ENCODE measurements around the gene CTDSPL.

The CTDSPL gene

GRCh38 chr3:37995652-37996641, 134.3 kb downstream of the CTDSPL start:
- no peak overlapping the region for H3K9ac ChIP-seq (ENCODE audit: low read depth, low read length)
- no peak overlapping the region for H3K27ac ChIP-seq (ENCODE audit: low read length)
- H3K4me1 ChIP-seq (ENCODE audit: insufficient read depth, low read length) = peaks cover 6% of the 10 kb centered on the region; the same call in 1 of the 2 replicates
- no peaks in the 10 kb centered on the region; the same call in 1 of the 2 replicates for H3K36me3 ChIP-seq (ENCODE audit: insufficient read depth, low read depth, low read length)
- peaks cover 23% of the 10 kb centered on the region for H3K27me3 ChIP-seq (ENCODE audit: insufficient read depth, low read length)
- H3K9me3 ChIP-seq (ENCODE audit: insufficient read depth, low read depth, low read length) = no peaks in the 10 kb centered on the region
- H3K4me3 ChIP-seq (ENCODE audit: low read length) = no peak overlapping the region

GRCh38 chr3:37996785-37997301, 135.2 kb downstream of the CTDSPL start:
- no peaks in the 10 kb centered on the region for H3K9me3 ChIP-seq (ENCODE audit: insufficient read depth, low read depth, low read length)
- peaks cover 20% of the 10 kb centered on the region for H3K27me3 ChIP-seq (ENCODE audit: insufficient read depth, low read length)
- no peak overlapping the region for H3K4me3 ChIP-seq (ENCODE audit: low read length)
- H3K4me1 ChIP-seq (ENCODE audit: insufficient read depth, low read length) = peaks cover 4% of the 10 kb centered on the region; the same call in 1 of the 2 replicates
- no peak overlapping the region for H3K9ac ChIP-seq (ENCODE audit: low read depth, low read length)
- H3K36me3 ChIP-seq (ENCODE audit: insufficient read depth, low read depth, low read length) = no peaks in the 10 kb centered on the region; the same call in 1 of the 2 replicates
- no peak overlapping the region for H3K27ac ChIP-seq (ENCODE audit: low read length)

GRCh38 chr3:37997342-37997741, 135.7 kb downstream of the CTDSPL start:
- no peak overlapping the region for H3K27ac ChIP-seq (ENCODE audit: low read length)
- peaks cover 4% of the 10 kb centered on the region; the same call in 1 of the 2 replicates for H3K4me1 ChIP-seq (ENCODE audit: insufficient read depth, low read length)
- H3K9ac ChIP-seq (ENCODE audit: low read depth, low read length) = no peak overlapping the region
- H3K4me3 ChIP-seq (ENCODE audit: low read length) = no peak overlapping the region
- H3K9me3 ChIP-seq (ENCODE audit: insufficient read depth, low read depth, low read length) = no peaks in the 10 kb centered on the region
- H3K27me3 ChIP-seq (ENCODE audit: insufficient read depth, low read length) = peaks cover 15% of the 10 kb centered on the region
- no peaks in the 10 kb centered on the region; the same call in none of the 2 replicates for H3K36me3 ChIP-seq (ENCODE audit: insufficient read depth, low read depth, low read length)

- Histone ChIP-seq H3K9me3 (ENCODE audit: insufficient read depth, low read depth, low read length) (no peaks in the 10 kb centered on the region), H3K9ac (ENCODE audit: low read depth, low read length) (no peak overlapping the region), H3K4me3 (ENCODE audit: low read length) (no peak overlapping the region), H3K4me1 (ENCODE audit: insufficient read depth, low read length) (peaks cover 4% of the 10 kb centered on the region; the same call in 1 of the 2 replicates), H3K27me3 (ENCODE audit: insufficient read depth, low read length) (peaks cover 15% of the 10 kb centered on the region), H3K36me3 (ENCODE audit: insufficient read depth, low read depth, low read length) (no peaks in the 10 kb centered on the region; the same call in none of the 2 replicates), H3K27ac (ENCODE audit: low read length) (no peak overlapping the region)
Observed at GRCh38 chr3:37997791-37998370, 136.2 kb downstream of the CTDSPL start.

- H3K4me1 ChIP-seq (ENCODE audit: insufficient read depth, low read length) = peaks cover 6% of the 10 kb centered on the region; the same call in 1 of the 2 replicates
- no peaks in the 10 kb centered on the region; the same call in none of the 2 replicates for H3K36me3 ChIP-seq (ENCODE audit: insufficient read depth, low read depth, low read length)
- H3K4me3 ChIP-seq (ENCODE audit: low read length) = no peak overlapping the region
- no peak overlapping the region for H3K9ac ChIP-seq (ENCODE audit: low read depth, low read length)
- no peaks in the 10 kb centered on the region for H3K9me3 ChIP-seq (ENCODE audit: insufficient read depth, low read depth, low read length)
- H3K27ac ChIP-seq (ENCODE audit: low read length) = no peak overlapping the region
- peaks cover 15% of the 10 kb centered on the region for H3K27me3 ChIP-seq (ENCODE audit: insufficient read depth, low read length)
Observed at GRCh38 chr3:37999836-38000235, 138.2 kb downstream of the CTDSPL start.

GRCh38 chr3:38000242-38000916, 138.7 kb downstream of the CTDSPL start:
- H3K27ac ChIP-seq (ENCODE audit: low read length) = no peak overlapping the region
- no peak overlapping the region for H3K4me3 ChIP-seq (ENCODE audit: low read length)
- no peaks in the 10 kb centered on the region for H3K9me3 ChIP-seq (ENCODE audit: insufficient read depth, low read depth, low read length)
- peaks cover 15% of the 10 kb centered on the region for H3K27me3 ChIP-seq (ENCODE audit: insufficient read depth, low read length)
- no peak overlapping the region for H3K9ac ChIP-seq (ENCODE audit: low read depth, low read length)
- no peaks in the 10 kb centered on the region; the same call in none of the 2 replicates for H3K36me3 ChIP-seq (ENCODE audit: insufficient read depth, low read depth, low read length)
- peaks cover 6% of the 10 kb centered on the region; the same call in 1 of the 2 replicates for H3K4me1 ChIP-seq (ENCODE audit: insufficient read depth, low read length)

- peaks cover 6% of the 10 kb centered on the region; the same call in 1 of the 2 replicates for H3K4me1 ChIP-seq (ENCODE audit: insufficient read depth, low read length)
- no peak overlapping the region for H3K4me3 ChIP-seq (ENCODE audit: low read length)
- H3K36me3 ChIP-seq (ENCODE audit: insufficient read depth, low read depth, low read length) = no peaks in the 10 kb centered on the region; the same call in none of the 2 replicates
- no peak overlapping the region for H3K27ac ChIP-seq (ENCODE audit: low read length)
- H3K9ac ChIP-seq (ENCODE audit: low read depth, low read length) = no peak overlapping the region
- H3K9me3 ChIP-seq (ENCODE audit: insufficient read depth, low read depth, low read length) = no peaks in the 10 kb centered on the region
- peaks cover 15% of the 10 kb centered on the region for H3K27me3 ChIP-seq (ENCODE audit: insufficient read depth, low read length)
Observed at GRCh38 chr3:38000965-38001455, 139.3 kb downstream of the CTDSPL start.

- no peak overlapping the region for H3K9ac ChIP-seq (ENCODE audit: low read depth, low read length)
- H3K9me3 ChIP-seq (ENCODE audit: insufficient read depth, low read depth, low read length) = no peaks in the 10 kb centered on the region
- H3K27ac ChIP-seq (ENCODE audit: low read length) = no peak overlapping the region
- peaks cover 6% of the 10 kb centered on the region; the same call in 1 of the 2 replicates for H3K4me1 ChIP-seq (ENCODE audit: insufficient read depth, low read length)
- no peak overlapping the region for H3K4me3 ChIP-seq (ENCODE audit: low read length)
- H3K27me3 ChIP-seq (ENCODE audit: insufficient read depth, low read length) = peaks cover 15% of the 10 kb centered on the region
- no peaks in the 10 kb centered on the region; the same call in none of the 2 replicates for H3K36me3 ChIP-seq (ENCODE audit: insufficient read depth, low read depth, low read length)
Observed at GRCh38 chr3:38001456-38002081, 139.9 kb downstream of the CTDSPL start.

- Histone ChIP-seq H3K36me3 (ENCODE audit: insufficient read depth, low read depth, low read length) (no peaks in the 10 kb centered on the region; the same call in none of the 2 replicates), H3K9me3 (ENCODE audit: insufficient read depth, low read depth, low read length) (no peaks in the 10 kb centered on the region), H3K27ac (ENCODE audit: low read length) (no peak overlapping the region), H3K27me3 (ENCODE audit: insufficient read depth, low read length) (peaks cover 13% of the 10 kb centered on the region), H3K4me1 (ENCODE audit: insufficient read depth, low read length) (peaks cover 6% of the 10 kb centered on the region; the same call in 1 of the 2 replicates), H3K9ac (ENCODE audit: low read depth, low read length) (no peak overlapping the region), H3K4me3 (ENCODE audit: low read length) (no peak overlapping the region)
Observed at GRCh38 chr3:38002291-38002876, 140.7 kb downstream of the CTDSPL start.

- Histone ChIP-seq H3K9me3 (ENCODE audit: insufficient read depth, low read depth, low read length) (no peaks in the 10 kb centered on the region), H3K27ac (ENCODE audit: low read length) (no peak overlapping the region), H3K27me3 (ENCODE audit: insufficient read depth, low read length) (peaks cover 8% of the 10 kb centered on the region), H3K4me1 (ENCODE audit: insufficient read depth, low read length) (peaks cover 6% of the 10 kb centered on the region; the same call in 1 of the 2 replicates), H3K9ac (ENCODE audit: low read depth, low read length) (no peak overlapping the region), H3K4me3 (ENCODE audit: low read length) (no peak overlapping the region), H3K36me3 (ENCODE audit: insufficient read depth, low read depth, low read length) (peaks cover 2% of the 10 kb centered on the region)
Observed at GRCh38 chr3:38002940-38003339, 141.3 kb downstream of the CTDSPL start.
